GM12874 (cell line): ENCODE data around the gene ATG9B.

Source experiments
- CTCF ChIP-seq: IDR thresholded peaks from 2 replicates; pipeline ENCODE4 v1.5.1; 2011; ENCODE audit warnings: low read depth, mild to moderate bottlenecking, control low read depth, low read length, moderate library complexity; ENCODE audit not compliant: insufficient read depth

Gene ATG9B

GRCh38 chr7:151024435-151025056 is at the start of gene ATG9B:
ATG9B (minus strand) TSS chr7:151024494; CDS start chr7:151024423, 71 bp downstream.
- TF ChIP-seq CTCF = no peak

- TF ChIP-seq CTCF = no peak
Observed at GRCh38 chr7:151073990-151074389, 49.7 kb upstream of the ATG9B start.

- no peak for TF ChIP-seq CTCF
Observed at GRCh38 chr7:151071032-151071866, 47.0 kb upstream of the ATG9B start.

GRCh38 chr7:151070574-151070960 is 46.3 kb upstream of the ATG9B start:
- TF ChIP-seq CTCF = no peak

GRCh38 chr7:151069841-151070573 is 45.7 kb upstream of the ATG9B start:
- TF ChIP-seq CTCF = no peak

GRCh38 chr7:151068069-151068773 is 43.9 kb upstream of the ATG9B start:
- no peak for TF ChIP-seq CTCF
